Stomach smooth muscle (tissue), 2 donors: Measurements from ENCODE around the gene INSR.

Source experiments
- H3K27ac ChIP-seq: one replicate; pipeline ENCODE4 v1.7.0; 2013; ENCODE audit warnings: mild to moderate bottlenecking, low read length, inconsistent platforms
- H3K27me3 ChIP-seq, 2 donors: one replicate each; pipeline ENCODE4 v1.7.0; 2013; ENCODE audit warnings: low read length in 2 of 2; ENCODE audit not compliant: insufficient read depth in 2 of 2, control insufficient read depth in 1 of 2
- H3K36me3 ChIP-seq, 2 donors: one replicate each; pipeline ENCODE4 v1.7.0; 2013; ENCODE audit warnings: low read length in 2 of 2; ENCODE audit not compliant: control insufficient read depth in 2 of 2, insufficient read depth in 2 of 2
- H3K4me1 ChIP-seq: one replicate; pipeline ENCODE4 v1.7.0; 2013; ENCODE audit warnings: low read length; ENCODE audit not compliant: control insufficient read depth, insufficient read depth
- H3K4me3 ChIP-seq, 2 donors: one replicate each; pipeline ENCODE4 v1.7.0; 2013; ENCODE audit warnings: low read length in 2 of 2
- H3K9ac ChIP-seq, 2 donors: one replicate each; pipeline ENCODE4 v1.7.0; 2013; ENCODE audit warnings: low read length in 2 of 2, mild to moderate bottlenecking in 1 of 2
- H3K9me3 ChIP-seq, 2 donors: one replicate each; pipeline ENCODE4 v1.7.0; 2013; ENCODE audit warnings: low read length in 2 of 2; ENCODE audit not compliant: control insufficient read depth in 2 of 2
- donor health status: healthy.
- donor health status: Pancreatic carcinoma.

INSR gene

GRCh38 chr19:7293762-7294557, at the start of gene INSR:
Gene INSR (minus strand): TSS chr19:7294414. CDS start chr19:7293891, 523 bp downstream.
- H3K27ac ChIP-seq = peak within 1 kb of the TSS; percentile 80
- H3K9ac ChIP-seq = peak within 1 kb of the TSS; percentile 68 to 78
- peak within 1 kb of the TSS; percentile 66 to 83 for H3K4me3 ChIP-seq
- H3K4me1 ChIP-seq = peaks cover 25% of the 10 kb centered on the region
- no peaks in the 10 kb centered on the region for H3K9me3 ChIP-seq
- no peaks in the 10 kb centered on the region for H3K27me3 ChIP-seq
- no peaks in the 10 kb centered on the region for H3K36me3 ChIP-seq

- Histone ChIP-seq H3K9ac (no peak overlapping the region), H3K9me3 (no peaks in the 10 kb centered on the region), H3K27ac (no peak overlapping the region), H3K27me3 (no peaks in the 10 kb centered on the region), H3K36me3 (no peaks in the 10 kb centered on the region), H3K4me3 (no peak overlapping the region), H3K4me1 (peaks cover 2% of the 10 kb centered on the region)
Measured at GRCh38 chr19:7342143-7342542, 47.9 kb upstream of the INSR start.

GRCh38 chr19:7340959-7341837, 47.0 kb upstream of the INSR start:
- Histone ChIP-seq H3K9ac (no peak overlapping the region), H3K4me3 (peak overlapping the region in 1 of 2 donors; percentile 22), H3K36me3 (no peaks in the 10 kb centered on the region), H3K9me3 (no peaks in the 10 kb centered on the region), H3K27ac (no peak overlapping the region), H3K4me1 (peaks cover 5% of the 10 kb centered on the region), H3K27me3 (no peaks in the 10 kb centered on the region)

GRCh38 chr19:7337380-7338194, 43.4 kb upstream of the INSR start:
- Histone ChIP-seq H3K9ac (no peak overlapping the region), H3K27me3 (no peaks in the 10 kb centered on the region), H3K4me3 (no peak overlapping the region), H3K36me3 (no peaks in the 10 kb centered on the region), H3K9me3 (no peaks in the 10 kb centered on the region), H3K27ac (no peak overlapping the region), H3K4me1 (peaks cover 5% of the 10 kb centered on the region)

GRCh38 chr19:7336321-7336973, 42.2 kb upstream of the INSR start:
- no peak overlapping the region for H3K27ac ChIP-seq

GRCh38 chr19:7333198-7334118, 39.2 kb upstream of the INSR start:
- H3K27me3 ChIP-seq = no peaks in the 10 kb centered on the region
- H3K36me3 ChIP-seq = no peaks in the 10 kb centered on the region
- no peak overlapping the region for H3K9ac ChIP-seq
- H3K4me1 ChIP-seq = peaks cover 3% of the 10 kb centered on the region
- H3K9me3 ChIP-seq = peaks cover 0 to 3% of the 10 kb centered on the region in 2 donors
- H3K4me3 ChIP-seq = no peak overlapping the region
- no peak overlapping the region for H3K27ac ChIP-seq

More at GRCh38 chr19:7336321-7336973, 42.2 kb upstream of the INSR start:
- H3K36me3 ChIP-seq = no peaks in the 10 kb centered on the region
- H3K9me3 ChIP-seq = peaks cover 0 to under 1% of the 10 kb centered on the region in 2 donors
- no peak overlapping the region for H3K4me3 ChIP-seq
- H3K4me1 ChIP-seq = peaks cover 5% of the 10 kb centered on the region
- H3K9ac ChIP-seq = no peak overlapping the region
- H3K27me3 ChIP-seq = no peaks in the 10 kb centered on the region

- H3K4me3 ChIP-seq = no peak overlapping the region
Measured at GRCh38 chr19:7331446-7331845, 37.2 kb upstream of the INSR start.

GRCh38 chr19:7328647-7329046, 34.4 kb upstream of the INSR start:
- Histone ChIP-seq H3K4me1 (no peaks in the 10 kb centered on the region), H3K9me3 (peaks cover 0 to 3% of the 10 kb centered on the region in 2 donors), H3K27me3 (no peaks in the 10 kb centered on the region)

More at GRCh38 chr19:7331446-7331845, 37.2 kb upstream of the INSR start:
- H3K4me1 ChIP-seq = peaks cover 2% of the 10 kb centered on the region
- H3K9me3 ChIP-seq = peaks cover 0 to 3% of the 10 kb centered on the region in 2 donors
- no peak overlapping the region for H3K27ac ChIP-seq
- no peaks in the 10 kb centered on the region for H3K27me3 ChIP-seq
- H3K36me3 ChIP-seq = no peaks in the 10 kb centered on the region
- H3K9ac ChIP-seq = no peak overlapping the region

GRCh38 chr19:7327802-7328201, 33.6 kb upstream of the INSR start:
- Histone ChIP-seq H3K4me3 (no peak overlapping the region), H3K36me3 (no peaks in the 10 kb centered on the region), H3K9me3 (peaks cover 0 to 3% of the 10 kb centered on the region in 2 donors), H3K9ac (no peak overlapping the region), H3K27ac (no peak overlapping the region), H3K27me3 (no peaks in the 10 kb centered on the region), H3K4me1 (no peaks in the 10 kb centered on the region)

More at GRCh38 chr19:7328647-7329046, 34.4 kb upstream of the INSR start:
- Histone ChIP-seq H3K4me3 (no peak overlapping the region), H3K27ac (no peak overlapping the region), H3K9ac (no peak overlapping the region), H3K36me3 (no peaks in the 10 kb centered on the region)
